HL-60 (cell line): ENCODE results near the gene PADI6.

ENCODE experiments used
- CTCF ChIP-seq: IDR thresholded peaks from one replicate; pipeline ENCODE4 v1.5.1; 2011; ENCODE audit warnings: low read length, control low read depth, inconsistent platforms; ENCODE audit not compliant: insufficient read depth
- GABPA ChIP-seq: IDR thresholded peaks from 2 replicates; pipeline ENCODE4 v1.6.1; 2012; ENCODE audit warnings: low read depth
- POLR2AphosphoS5 ChIP-seq: IDR thresholded peaks from 2 replicates; pipeline ENCODE4 v1.6.1; 2012; ENCODE audit warnings: low read depth
- REST ChIP-seq: IDR thresholded peaks from 2 replicates; pipeline ENCODE4 v1.6.1; 2012; ENCODE audit warnings: low read depth; ENCODE audit not compliant: insufficient replicate concordance

DNA sequence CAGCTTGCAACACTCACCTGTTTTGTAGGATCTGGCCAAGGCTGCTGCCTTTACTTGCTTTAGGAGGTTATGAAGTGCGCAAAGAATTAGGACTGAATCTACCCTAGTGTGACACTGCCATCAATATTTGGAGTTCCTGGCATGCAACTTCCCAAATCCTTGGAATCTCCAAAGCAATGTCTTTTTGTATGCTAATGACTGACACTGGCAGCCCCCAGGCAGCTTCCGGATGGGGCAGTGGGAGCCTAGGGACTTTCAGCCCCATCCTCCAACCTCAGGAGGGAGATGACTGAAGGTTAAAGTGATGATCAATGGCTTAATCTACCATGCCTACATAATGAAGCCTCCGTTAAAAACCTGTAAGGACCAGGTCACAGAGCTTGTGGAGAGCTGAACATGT lies 62.0 kb downstream of the PADI6 start:
- TF ChIP-seq CTCF (no peak), REST (no peak), POLR2AphosphoS5 (no peak), GABPA (no peak)
